Muscle layer of colon (tissue), 2 donors: Measurements from ENCODE around the gene NAV2.

Source experiments
- H3K27ac ChIP-seq: one replicate; pipeline ENCODE4 v1.7.0; 2013; ENCODE audit warnings: low read depth, mild to moderate bottlenecking, low read length, moderate library complexity
- H3K27me3 ChIP-seq, 2 donors: one replicate each; pipeline ENCODE4 v1.7.0; 2013; ENCODE audit warnings: low read length in 2 of 2, mild to moderate bottlenecking in 2 of 2; ENCODE audit not compliant: insufficient read depth in 2 of 2, control insufficient read depth in 1 of 2
- H3K36me3 ChIP-seq: one replicate; pipeline ENCODE4 v1.7.0; 2013; ENCODE audit warnings: mild to moderate bottlenecking, low read length; ENCODE audit not compliant: insufficient read depth
- H3K4me1 ChIP-seq: one replicate; pipeline ENCODE4 v1.7.0; 2013; ENCODE audit warnings: mild to moderate bottlenecking, low read length; ENCODE audit not compliant: insufficient read depth
- H3K4me3 ChIP-seq, 2 donors: one replicate each; pipeline ENCODE4 v1.7.0; 2013; ENCODE audit warnings: low read length in 2 of 2, low read depth in 1 of 2, mild to moderate bottlenecking in 1 of 2, moderate library complexity in 1 of 2
- H3K9ac ChIP-seq: one replicate; pipeline ENCODE4 v1.7.0; 2013; ENCODE audit warnings: low read length
- H3K9me3 ChIP-seq: one replicate; pipeline ENCODE4 v1.7.0; 2013; ENCODE audit warnings: mild to moderate bottlenecking, low read length
- donor health status: abdominal sarcoma.
- donor health status: Adenocarcinoma of cecum.

NAV2 gene

GRCh38 chr11:19938169-19938856 is 225.7 kb downstream of the NAV2 start:
- Histone ChIP-seq H3K9ac (no peak overlapping the region), H3K4me3 (no peak overlapping the region), H3K27me3 (no peaks in the 10 kb centered on the region), H3K9me3 (no peaks in the 10 kb centered on the region), H3K4me1 (peaks cover 30% of the 10 kb centered on the region), H3K36me3 (peaks cover 53% of the 10 kb centered on the region), H3K27ac (no peak overlapping the region)

GRCh38 chr11:19938866-19939265 is 226.2 kb downstream of the NAV2 start:
- Histone ChIP-seq H3K36me3 (peaks cover 47% of the 10 kb centered on the region), H3K27ac (no peak overlapping the region), H3K9ac (no peak overlapping the region), H3K4me1 (peaks cover 24% of the 10 kb centered on the region), H3K27me3 (no peaks in the 10 kb centered on the region), H3K4me3 (no peak overlapping the region), H3K9me3 (no peaks in the 10 kb centered on the region)

- Histone ChIP-seq H3K27me3 (no peaks in the 10 kb centered on the region), H3K4me1 (peaks cover 18% of the 10 kb centered on the region), H3K4me3 (no peak overlapping the region), H3K36me3 (peaks cover 41% of the 10 kb centered on the region), H3K9me3 (no peaks in the 10 kb centered on the region), H3K27ac (no peak overlapping the region), H3K9ac (no peak overlapping the region)
Measured at GRCh38 chr11:19939415-19939929, 226.8 kb downstream of the NAV2 start.

GRCh38 chr11:19940831-19941230 is 228.2 kb downstream of the NAV2 start:
- Histone ChIP-seq H3K27ac (no peak overlapping the region), H3K4me1 (peaks cover 7% of the 10 kb centered on the region), H3K27me3 (no peaks in the 10 kb centered on the region), H3K4me3 (no peak overlapping the region), H3K36me3 (peaks cover 38% of the 10 kb centered on the region), H3K9ac (no peak overlapping the region), H3K9me3 (no peaks in the 10 kb centered on the region)

- no peak overlapping the region for H3K4me3 ChIP-seq
- H3K9ac ChIP-seq, result no peak overlapping the region
- H3K9me3 ChIP-seq, result no peaks in the 10 kb centered on the region
- peaks cover 53% of the 10 kb centered on the region for H3K36me3 ChIP-seq
- H3K27me3 ChIP-seq, result no peaks in the 10 kb centered on the region
- no peak overlapping the region for H3K27ac ChIP-seq
- peaks cover 1% of the 10 kb centered on the region for H3K4me1 ChIP-seq
Measured at GRCh38 chr11:19946681-19947080, 234.0 kb downstream of the NAV2 start.

GRCh38 chr11:19947537-19948114 is 235.0 kb downstream of the NAV2 start:
- peaks cover 11% of the 10 kb centered on the region for H3K4me1 ChIP-seq
- no peak overlapping the region for H3K27ac ChIP-seq
- peaks cover 45% of the 10 kb centered on the region for H3K36me3 ChIP-seq
- H3K9ac ChIP-seq, result no peak overlapping the region
- H3K4me3 ChIP-seq, result no peak overlapping the region
- H3K9me3 ChIP-seq, result no peaks in the 10 kb centered on the region
- H3K27me3 ChIP-seq, result no peaks in the 10 kb centered on the region

- Histone ChIP-seq H3K27me3 (no peaks in the 10 kb centered on the region), H3K4me1 (peaks cover 31% of the 10 kb centered on the region), H3K27ac (no peak overlapping the region), H3K9ac (no peak overlapping the region), H3K4me3 (no peak overlapping the region), H3K9me3 (no peaks in the 10 kb centered on the region), H3K36me3 (peaks cover 51% of the 10 kb centered on the region)
Measured at GRCh38 chr11:19949606-19950005, 237.0 kb downstream of the NAV2 start.

GRCh38 chr11:19951558-19952115 is 239.0 kb downstream of the NAV2 start:
- Histone ChIP-seq H3K27me3 (no peaks in the 10 kb centered on the region), H3K9me3 (no peaks in the 10 kb centered on the region), H3K4me1 (peaks cover 44% of the 10 kb centered on the region), H3K36me3 (peaks cover 47% of the 10 kb centered on the region), H3K4me3 (no peak overlapping the region), H3K9ac (no peak overlapping the region), H3K27ac (peak overlapping the region; percentile 10)

- Histone ChIP-seq H3K4me3 (no peak overlapping the region), H3K27ac (peak overlapping the region; percentile 10), H3K9ac (no peak overlapping the region), H3K9me3 (no peaks in the 10 kb centered on the region), H3K36me3 (peaks cover 45% of the 10 kb centered on the region), H3K27me3 (no peaks in the 10 kb centered on the region), H3K4me1 (peaks cover 44% of the 10 kb centered on the region)
Measured at GRCh38 chr11:19952116-19952605, 239.5 kb downstream of the NAV2 start.

- Histone ChIP-seq H3K36me3 (peaks cover 38% of the 10 kb centered on the region), H3K27me3 (no peaks in the 10 kb centered on the region), H3K27ac (no peak overlapping the region), H3K9ac (no peak overlapping the region), H3K9me3 (no peaks in the 10 kb centered on the region), H3K4me3 (no peak overlapping the region), H3K4me1 (peaks cover 44% of the 10 kb centered on the region)
Measured at GRCh38 chr11:19952911-19953310, 240.3 kb downstream of the NAV2 start.

- Histone ChIP-seq H3K36me3 (peaks cover 38% of the 10 kb centered on the region), H3K27me3 (no peaks in the 10 kb centered on the region), H3K9me3 (no peaks in the 10 kb centered on the region), H3K27ac (peak overlapping the region; percentile 9), H3K9ac (no peak overlapping the region), H3K4me3 (no peak overlapping the region), H3K4me1 (peaks cover 47% of the 10 kb centered on the region)
Measured at GRCh38 chr11:19953336-19953735, 240.7 kb downstream of the NAV2 start.
